ENCODE measurements around the gene CLEC18A.
"Not testable (repeated sequence)": the region's sequence is repeated elsewhere in the genome, so short reads cannot be mapped to it uniquely, and the experiment has no call there.

CLEC18A gene

GRCh38 chr16:69930117-69930776, 20.9 kb upstream of the CLEC18A start:
- DNase-seq = peak; percentile 67

- DNase-seq = no peak
Observed at GRCh38 chr16:69931631-69932030, 19.5 kb upstream of the CLEC18A start.

- DNase-seq = no peak
Observed at GRCh38 chr16:69932228-69932627, 18.9 kb upstream of the CLEC18A start.

- no peak for DNase-seq
Observed at GRCh38 chr16:69932691-69933392, 18.3 kb upstream of the CLEC18A start.

GRCh38 chr16:69934044-69934443, 17.1 kb upstream of the CLEC18A start:
- no peak for DNase-seq

- DNase-seq = no peak
Observed at GRCh38 chr16:69934751-69935150, 16.4 kb upstream of the CLEC18A start.

- no peak for DNase-seq
Observed at GRCh38 chr16:69935278-69935711, 15.8 kb upstream of the CLEC18A start.

GRCh38 chr16:69935740-69936139, 15.4 kb upstream of the CLEC18A start:
- DNase-seq = no peak

GRCh38 chr16:69936252-69936651, 14.9 kb upstream of the CLEC18A start:
- DNase-seq = no peak

GRCh38 chr16:69936751-69937211, 14.4 kb upstream of the CLEC18A start:
- DNase-seq = no peak

- peak; percentile 32 for DNase-seq
Observed at GRCh38 chr16:69937465-69937951, 13.6 kb upstream of the CLEC18A start.

GRCh38 chr16:69938981-69939820, 11.9 kb upstream of the CLEC18A start:
- no peak for DNase-seq

- DNase-seq = no peak
Observed at GRCh38 chr16:69939821-69940585, 11.1 kb upstream of the CLEC18A start.

- DNase-seq = no peak
Observed at GRCh38 chr16:69940676-69941075, 10.5 kb upstream of the CLEC18A start.

GRCh38 chr16:69941251-69942098, 9.7 kb upstream of the CLEC18A start:
- no peak for DNase-seq

GRCh38 chr16:69942099-69942491, 9.0 kb upstream of the CLEC18A start:
- no peak for DNase-seq

GRCh38 chr16:69942627-69943170, 8.4 kb upstream of the CLEC18A start:
- DNase-seq = no peak

GRCh38 chr16:69943241-69944036, 7.7 kb upstream of the CLEC18A start:
- not testable (repeated sequence) for DNase-seq

GRCh38 chr16:69950411-69950810, 723 bp upstream of the CLEC18A start:
- not testable (repeated sequence) for DNase-seq

- DNase-seq = not testable (repeated sequence)
Observed at GRCh38 chr16:69951672-69952031, 518 bp downstream of the CLEC18A start.
